Embryonic facial prominence (tissue), 1 donor: Measurements from ENCODE around the gene GORASP2.

Experiments
- DNase-seq: peaks from one replicate; pipeline ENCODE4 v3.0.0-alpha.2; 2016; ENCODE audit errors: extremely low spot score

Gene GORASP2

DNA sequence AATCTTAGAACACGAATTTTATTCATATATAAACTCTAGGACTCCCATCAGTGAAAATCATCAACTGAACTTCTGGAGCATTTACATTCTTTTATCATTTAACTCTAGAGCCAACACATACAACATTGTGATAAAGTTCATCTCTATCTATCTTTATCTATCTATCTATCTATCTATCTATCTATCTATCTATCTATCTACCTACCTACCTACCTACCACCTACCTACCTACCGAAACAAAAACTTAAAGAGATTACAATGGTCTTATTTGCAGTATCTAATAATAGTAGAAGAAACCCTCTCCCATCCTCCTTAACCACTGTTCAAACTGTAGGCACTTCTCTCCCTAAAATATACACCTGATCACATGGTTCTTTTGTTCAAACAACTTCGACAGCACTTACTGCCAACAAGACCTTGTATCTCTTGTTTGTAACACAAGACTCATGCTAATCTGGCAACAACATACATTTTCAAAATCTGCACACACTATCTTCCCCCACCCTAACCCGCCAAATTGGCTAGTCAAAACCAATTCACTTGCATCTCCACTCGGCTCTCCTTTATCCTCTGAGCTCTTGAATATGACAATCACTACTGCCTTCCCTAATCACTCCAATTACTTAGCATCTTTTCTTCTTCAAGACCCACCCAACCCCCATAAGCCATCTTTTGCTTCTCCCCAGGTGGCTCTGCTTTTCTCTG lies 69.0 kb downstream of the GORASP2 start:
- no peak for DNase-seq

DNA sequence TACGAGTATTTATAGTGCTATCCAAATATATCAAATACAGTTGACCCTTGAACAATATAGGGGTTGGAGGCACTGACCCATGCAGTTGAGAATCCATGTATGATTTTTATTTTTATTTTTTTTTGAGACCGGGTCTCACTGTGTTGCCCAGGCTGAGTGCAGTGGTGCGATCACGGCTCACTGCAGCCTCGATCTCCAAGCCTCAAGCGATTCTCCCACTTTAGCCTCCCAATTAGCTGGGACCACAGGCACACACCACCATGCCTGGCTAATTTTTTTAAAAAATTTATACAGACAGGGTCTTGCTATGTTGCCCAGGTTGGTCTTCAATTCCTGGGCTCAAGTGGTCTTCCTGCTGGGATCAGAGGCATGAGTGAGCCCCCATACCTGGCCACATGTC lies 70.6 kb downstream of the GORASP2 start:
- DNase-seq: no peak

DNA sequence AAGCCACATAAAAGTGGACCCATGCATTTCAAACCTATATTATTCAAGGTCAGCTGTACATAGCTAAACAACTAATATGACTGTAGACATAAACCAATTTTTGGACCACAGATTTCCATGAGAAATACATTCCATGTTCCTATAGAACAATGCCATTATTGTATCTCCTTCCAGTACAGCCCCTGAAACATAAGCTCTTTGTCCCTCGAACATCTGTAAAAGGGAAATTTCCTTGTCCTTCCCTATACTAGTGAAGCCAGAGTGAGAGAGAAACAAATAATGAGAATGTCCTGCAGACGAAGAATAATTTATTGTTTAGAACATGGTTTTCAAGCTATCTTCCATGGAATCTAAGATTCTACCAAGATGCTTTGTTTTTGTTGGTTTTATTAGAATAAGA lies 75.3 kb downstream of the GORASP2 start:
- DNase-seq: no peak

DNA sequence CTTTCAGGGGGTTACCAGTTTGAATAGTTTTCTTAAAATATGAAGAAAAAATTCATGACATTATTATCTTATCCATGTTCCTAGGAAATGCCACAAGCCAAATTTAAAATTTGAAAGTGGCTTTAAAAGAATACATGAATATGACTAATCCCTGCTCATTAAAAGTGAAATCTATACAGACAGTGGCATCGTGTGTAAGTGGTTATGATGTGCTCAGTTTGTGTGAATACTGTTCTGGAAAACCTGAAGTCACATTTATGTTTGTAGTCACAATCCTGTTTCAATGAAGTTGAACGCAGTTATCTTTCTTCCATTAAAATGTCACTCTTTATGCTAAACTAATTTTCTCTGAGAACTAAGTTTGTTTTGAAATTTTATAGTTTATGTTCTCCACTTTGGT lies 75.8 kb downstream of the GORASP2 start:
- no peak for DNase-seq

DNA sequence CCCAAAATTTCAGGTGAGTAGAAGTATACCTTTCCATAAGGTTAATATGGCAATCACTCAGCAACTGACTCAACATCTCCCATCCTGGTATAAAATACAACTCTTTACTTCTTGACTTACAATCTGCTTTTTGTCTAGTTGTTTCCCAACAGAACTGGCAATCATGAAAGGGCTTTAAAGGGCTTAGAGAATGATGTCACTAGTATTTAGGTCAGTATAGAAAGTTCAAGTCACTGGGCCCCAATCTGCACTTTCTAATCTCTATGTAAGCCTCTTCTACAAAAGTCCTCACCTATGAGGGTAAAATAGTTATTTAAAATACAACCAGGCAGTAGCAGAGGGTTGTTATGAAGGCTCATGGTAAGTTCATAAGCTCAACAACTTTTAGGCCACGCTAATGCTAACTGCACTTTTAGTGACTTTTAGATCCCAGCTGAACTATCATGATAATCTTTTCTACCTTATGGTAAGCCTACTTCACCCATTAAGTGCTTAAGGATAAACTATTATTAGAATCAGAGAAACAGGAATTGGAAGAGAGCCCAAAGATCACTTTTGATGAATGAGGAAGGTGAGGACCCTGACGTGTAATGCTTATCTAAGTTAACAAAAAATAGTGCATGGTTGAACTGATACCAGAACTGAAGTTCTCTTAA lies 79.6 kb downstream of the GORASP2 start:
- DNase-seq: no peak

DNA sequence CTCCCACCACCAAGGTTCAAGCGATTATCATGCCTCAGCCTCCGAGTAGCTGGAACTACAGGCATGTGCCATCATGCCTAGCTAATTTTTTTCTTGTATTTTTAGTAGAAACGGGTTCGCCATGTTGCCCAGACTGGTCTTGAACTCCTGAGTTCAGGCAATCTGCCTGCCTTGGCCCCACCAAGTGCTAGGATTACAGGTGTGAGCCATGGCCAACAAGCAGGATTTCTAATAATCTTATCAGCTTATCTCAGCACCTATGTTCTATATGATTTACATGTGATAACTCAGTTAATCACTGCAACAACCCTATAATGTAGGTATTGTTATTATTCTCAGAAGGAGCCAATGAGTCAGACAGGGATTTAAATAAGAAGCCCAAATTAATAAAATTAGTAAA lies 80.3 kb downstream of the GORASP2 start:
- no peak for DNase-seq

DNA sequence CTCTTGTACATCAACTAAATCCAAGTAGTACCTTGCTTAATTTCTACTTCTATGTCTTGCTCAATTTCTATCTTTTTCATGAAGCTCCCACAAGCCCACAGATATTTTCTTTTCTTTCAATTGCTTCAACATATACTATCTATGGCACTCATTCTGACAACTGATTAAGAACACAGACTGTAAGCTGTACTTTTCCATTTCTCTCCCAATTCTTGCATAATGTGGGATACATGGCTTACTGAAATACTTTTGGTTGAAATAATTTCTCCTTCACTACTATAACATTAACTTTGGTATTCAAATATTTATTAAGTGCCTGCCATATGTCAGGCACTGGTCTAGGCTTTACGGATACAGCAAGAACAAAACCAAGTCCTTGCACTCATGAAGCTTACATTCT lies 84.8 kb downstream of the GORASP2 start:
- no peak for DNase-seq

DNA sequence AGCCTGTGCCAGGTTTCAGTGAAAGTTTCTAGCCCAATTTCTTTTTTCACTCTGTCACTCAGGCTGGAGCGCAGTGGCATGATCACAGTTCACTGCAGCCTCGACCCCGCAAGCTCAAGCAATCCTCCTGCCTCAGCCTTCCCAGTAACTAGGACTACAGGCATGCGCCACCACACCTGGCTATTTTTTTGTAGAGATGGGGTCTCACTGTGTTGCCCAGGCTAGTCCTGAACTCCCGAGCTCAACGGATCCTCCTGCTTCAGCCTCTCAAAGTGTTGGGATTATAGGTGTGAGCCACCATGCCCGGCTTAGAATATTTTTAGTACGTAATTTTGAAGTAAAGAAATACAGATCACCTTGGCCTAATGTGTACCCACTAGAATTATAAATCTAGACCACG lies 87.1 kb downstream of the GORASP2 start:
- no peak for DNase-seq
